GM13976 (cell line): ENCODE results near the gene ST6GALNAC6.

Experiments
- DNase-seq: peaks from one replicate; pipeline ENCODE4 v3.0.0; 2012; ENCODE audit warnings: low spot score
- in situ Hi-C: fragments of 300-500 bp; cut with MboI; formaldehyde crosslinking; loops from one replicate; pipeline ENCODE4 v1.12.0; 2022; ENCODE audit warnings: low sequenced_read_pairs, mixed read lengths, inconsistent platforms; ENCODE audit not compliant: unreplicated experiment
- TF ChIP-seq, protein P1 (sequence below): IDR thresholded peaks from 2 replicates; pipeline ENCODE4 v1.5.1; 2012; ENCODE audit warnings: borderline replicate concordance, mild to moderate bottlenecking; ENCODE audit not compliant: insufficient read depth; ENCODE audit errors: extremely low read depth, missing control alignments, control extremely low read depth

The ST6GALNAC6 gene

DNA sequence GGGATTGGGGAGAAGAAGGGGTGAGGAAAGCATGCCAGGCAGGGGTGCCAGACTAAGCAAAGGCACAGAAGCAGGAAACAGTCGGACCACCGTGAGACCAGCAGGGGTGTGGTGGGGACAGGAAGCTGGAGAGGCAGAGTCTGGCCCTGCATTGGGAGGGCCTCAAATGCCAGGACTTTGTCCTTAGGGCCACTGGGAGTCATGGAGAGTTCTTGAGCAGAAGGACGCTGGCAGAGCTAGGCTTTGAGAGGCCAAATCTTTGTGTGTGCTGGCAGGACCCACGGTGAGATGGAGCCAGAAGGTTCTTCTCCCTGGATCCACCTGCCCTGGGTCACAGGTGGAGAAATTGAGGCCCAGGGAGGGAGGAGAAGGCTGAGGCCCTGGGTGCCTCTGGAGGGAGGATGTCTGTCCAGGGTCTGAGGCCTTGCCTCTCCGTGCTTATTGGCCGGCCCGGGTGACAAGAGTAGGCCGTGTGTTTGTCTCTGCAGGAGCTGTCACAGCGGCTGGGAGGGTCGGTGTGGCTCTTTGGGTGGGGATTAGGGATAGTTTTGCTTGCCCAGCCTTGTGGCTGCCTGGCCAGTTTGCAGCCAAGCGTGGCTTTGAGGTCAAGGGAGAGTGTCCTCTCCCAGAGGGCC is 43.2 kb downstream of the ST6GALNAC6 start:
- DNase-seq: no peak
- in situ Hi-C loops: no loop called here
- TF ChIP-seq, protein P1, sequence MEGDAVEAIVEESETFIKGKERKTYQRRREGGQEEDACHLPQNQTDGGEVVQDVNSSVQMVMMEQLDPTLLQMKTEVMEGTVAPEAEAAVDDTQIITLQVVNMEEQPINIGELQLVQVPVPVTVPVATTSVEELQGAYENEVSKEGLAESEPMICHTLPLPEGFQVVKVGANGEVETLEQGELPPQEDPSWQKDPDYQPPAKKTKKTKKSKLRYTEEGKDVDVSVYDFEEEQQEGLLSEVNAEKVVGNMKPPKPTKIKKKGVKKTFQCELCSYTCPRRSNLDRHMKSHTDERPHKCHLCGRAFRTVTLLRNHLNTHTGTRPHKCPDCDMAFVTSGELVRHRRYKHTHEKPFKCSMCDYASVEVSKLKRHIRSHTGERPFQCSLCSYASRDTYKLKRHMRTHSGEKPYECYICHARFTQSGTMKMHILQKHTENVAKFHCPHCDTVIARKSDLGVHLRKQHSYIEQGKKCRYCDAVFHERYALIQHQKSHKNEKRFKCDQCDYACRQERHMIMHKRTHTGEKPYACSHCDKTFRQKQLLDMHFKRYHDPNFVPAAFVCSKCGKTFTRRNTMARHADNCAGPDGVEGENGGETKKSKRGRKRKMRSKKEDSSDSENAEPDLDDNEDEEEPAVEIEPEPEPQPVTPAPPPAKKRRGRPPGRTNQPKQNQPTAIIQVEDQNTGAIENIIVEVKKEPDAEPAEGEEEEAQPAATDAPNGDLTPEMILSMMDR: no peak

DNA sequence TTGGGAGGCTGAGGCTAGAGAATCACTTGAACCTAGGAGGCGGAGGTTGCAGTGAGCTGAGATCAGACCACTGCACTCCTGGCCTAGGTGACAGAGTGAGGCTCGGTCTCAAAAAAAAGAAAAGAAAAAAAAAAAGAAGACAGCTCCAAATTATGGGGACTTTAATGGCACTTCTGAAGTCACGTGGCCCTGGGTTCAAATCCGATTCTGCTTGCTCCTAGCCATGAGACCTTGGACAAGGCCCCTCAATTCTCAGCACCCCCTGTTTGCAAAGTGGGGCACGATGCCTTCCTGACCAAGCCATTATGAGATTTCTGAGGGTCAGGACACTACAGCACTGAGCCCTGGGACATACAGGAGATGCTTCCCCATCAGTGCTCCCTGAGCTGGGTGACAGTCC is 43.9 kb downstream of the ST6GALNAC6 start:
- DNase-seq: no peak
- in situ Hi-C loops: no loop called here
- TF ChIP-seq, protein P1: no peak

DNA sequence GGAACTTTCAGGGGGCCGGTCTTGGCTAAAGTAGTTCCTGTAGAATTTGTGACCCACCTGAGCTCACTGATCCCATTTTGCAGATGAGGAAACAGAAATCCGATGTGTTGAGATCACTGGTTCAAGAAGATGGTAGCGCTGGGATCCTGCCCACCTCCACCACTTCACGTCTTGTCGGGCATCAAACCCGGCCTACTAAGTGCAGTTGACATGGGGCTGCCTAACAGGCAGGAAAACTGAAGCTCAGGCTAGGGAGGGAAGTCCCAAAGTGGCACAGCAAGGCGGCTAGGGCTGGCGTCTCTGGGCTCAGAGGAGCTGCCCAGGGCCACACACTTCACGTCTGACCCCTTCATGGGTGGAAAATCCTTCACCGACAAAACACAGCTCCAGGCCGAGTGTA is 44.4 kb downstream of the ST6GALNAC6 start:
- no peak for DNase-seq
- in situ Hi-C loops: no loop called here
- TF ChIP-seq, protein P1: no peak

DNA sequence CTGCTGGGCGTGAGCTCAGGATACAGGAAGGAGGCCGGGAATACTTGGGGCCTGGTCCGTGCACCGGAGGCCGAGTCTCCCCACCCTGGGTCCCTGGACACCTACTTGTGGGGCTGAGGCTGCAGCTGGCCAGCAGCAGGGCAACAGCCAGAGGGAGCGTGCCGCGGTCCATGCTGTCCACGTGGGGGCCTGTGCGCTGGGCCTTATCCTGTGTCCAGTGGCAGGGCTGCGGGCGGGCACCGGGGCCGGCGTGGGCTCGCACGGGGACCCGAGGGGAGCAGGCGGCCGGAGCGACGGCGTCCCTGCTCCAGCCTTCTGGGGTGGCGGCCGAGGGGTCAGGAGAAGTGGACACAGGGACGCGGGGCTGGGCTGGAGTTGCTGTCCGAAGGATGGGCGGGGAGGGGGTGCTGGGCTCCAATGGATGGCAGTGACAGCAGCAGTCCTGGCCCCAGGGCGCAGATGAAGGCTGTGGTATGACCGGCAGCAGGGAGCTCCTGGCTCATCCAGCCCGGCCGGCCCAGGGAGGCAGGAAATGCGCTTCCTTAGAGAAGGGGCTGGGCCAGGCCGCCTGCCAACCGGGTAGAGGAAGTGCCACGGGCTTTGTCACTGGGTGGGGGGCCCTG is 45.1 kb downstream of the ST6GALNAC6 start, which contains the start of gene ENG:
Gene ENG (minus strand): TSS at position 475 of the 623 bp plus-strand sequence. CDS start 303 bp downstream, at position 172.
- TF ChIP-seq, protein P1: no peak
- in situ Hi-C loops: no loop called here
- no peak for DNase-seq

DNA sequence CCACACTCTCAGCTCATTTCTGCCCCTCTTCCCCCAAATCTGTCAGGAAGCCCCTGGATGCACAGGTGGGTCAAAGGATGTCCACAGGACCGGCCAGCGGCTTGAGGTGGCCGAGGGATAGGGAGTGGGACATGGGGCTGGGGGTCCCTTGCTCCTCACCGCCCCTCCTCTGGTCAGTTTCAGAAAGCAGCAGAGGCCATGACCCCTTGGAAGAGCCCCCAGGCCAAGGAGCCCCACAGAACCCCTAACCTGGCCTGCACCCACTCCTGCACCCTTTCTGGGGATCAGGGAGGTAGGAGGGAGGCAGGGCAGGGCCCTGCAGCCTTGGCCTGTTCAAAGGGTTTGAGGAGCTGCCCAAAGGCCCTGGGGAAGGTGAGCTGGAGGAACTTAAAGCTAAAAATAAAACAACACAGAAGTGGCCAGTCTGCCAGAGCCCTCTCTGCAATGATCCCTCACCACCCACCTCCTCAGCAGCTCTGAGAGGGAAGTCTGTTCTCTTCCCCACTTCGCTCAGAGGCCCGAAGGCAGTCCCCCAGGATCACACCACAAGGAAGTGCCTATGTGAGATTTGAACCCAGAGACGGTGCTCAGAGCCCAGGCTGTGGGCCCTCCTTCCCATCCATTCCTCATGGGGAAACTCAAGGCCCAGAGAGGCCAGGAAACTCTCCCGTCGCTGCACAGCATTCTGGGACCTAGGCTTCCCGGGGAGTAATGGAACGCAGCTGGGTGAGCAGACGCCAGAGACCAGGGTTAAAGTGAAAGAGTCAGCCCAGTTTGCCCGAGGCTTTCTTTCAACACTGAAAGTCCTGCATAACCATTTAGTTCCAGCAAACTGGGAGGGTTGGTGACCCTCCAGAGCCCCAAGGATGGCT is 45.9 kb downstream of the ST6GALNAC6 start:
- in situ Hi-C loops: no loop called here
- TF ChIP-seq, protein P1: no peak
- DNase-seq: no peak

DNA sequence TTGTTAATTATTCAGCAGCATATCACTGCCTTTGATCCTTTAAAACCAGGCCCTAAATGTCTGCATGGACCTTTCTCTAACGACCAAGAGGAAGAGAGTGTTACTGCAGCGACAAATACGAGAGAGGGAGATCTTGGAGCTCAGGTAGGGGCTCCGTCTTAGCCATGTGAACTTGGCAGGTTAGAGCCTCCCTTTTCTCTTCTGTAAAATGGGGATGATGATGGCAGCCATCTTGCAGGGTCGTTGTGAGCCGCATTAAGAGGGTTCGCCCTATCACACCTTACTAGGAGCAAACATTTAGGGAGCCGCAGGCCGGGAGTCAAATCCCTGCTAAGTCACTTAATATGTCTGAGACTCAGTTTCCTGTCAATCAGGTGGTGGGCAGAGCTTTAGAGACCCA is 46.6 kb downstream of the ST6GALNAC6 start:
- TF ChIP-seq, protein P1: no peak
- in situ Hi-C loops: no loop called here
- DNase-seq: no peak
